ENCODE data around the gene MAP3K4. TPM values are rescaled to one million over a fixed set of nuclear protein-coding genes. Genes with fewer than 3 reads are reported as not detected.

Gene MAP3K4
- total and polyA plus RNA-seq, 2 of the 4 experiments (the other 2 are of a cell fraction) = 11.5 to 20.4 TPM

- no peak overlapping the region for H2BK15ac ChIP-seq (ENCODE audit: low read depth, low read length)
- POLR2A ChIA-PET (ENCODE audit: unreplicated experiment) = no interaction called here
These were observed 70.0 kb downstream of the MAP3K4 start for GRCh38 chr6:161061576-161061975.

More at GRCh38 chr6:161061576-161061975, 70.0 kb downstream of the MAP3K4 start:
- H3K9ac ChIP-seq (ENCODE audit: low read depth, low read length) = no peak overlapping the region
- H3K9me3 ChIP-seq (ENCODE audit: control insufficient read depth, insufficient read depth, low read length) = no peaks in the 10 kb centered on the region
- no peak overlapping the region for H3K18ac ChIP-seq (ENCODE audit: low read depth, low read length)
- no peak overlapping the region for H3K56ac ChIP-seq (ENCODE audit: extremely low read depth, insufficient read depth, low read length)
- 0 out of 2 replicates have a peak, but pooled peaks cover 5% of the 10 kb centered on the region for H4K20me1 ChIP-seq (ENCODE audit: insufficient read depth, low read length)
- no peak overlapping the region for H2AK9ac ChIP-seq (replicated peaks; ENCODE audit: low read depth, low read length, poor library complexity)
- H3K4ac ChIP-seq (ENCODE audit: low read depth, low read length) = no peak overlapping the region
- no peak overlapping the region for H4K8ac ChIP-seq (ENCODE audit: low read depth in 2 of 2, low read length in 2 of 2)
- TF ChIP-seq SMC3 (IDR thresholded peaks at IDR 0.05; ENCODE audit: low read depth, low read length) (no peak), BHLHE40 (IDR thresholded peaks at IDR 0.05; ENCODE audit: low read depth, low read length) (no peak), RCOR1 (IDR thresholded peaks at IDR 0.05; ENCODE audit: insufficient replicate concordance, low read length) (no peak), MXI1 (IDR thresholded peaks at IDR 0.05; ENCODE audit: borderline replicate concordance, low read depth, low read length) (no peak), RFX5 (IDR thresholded peaks at IDR 0.05; ENCODE audit: low read depth, low read length) (no peak), CEBPB (IDR thresholded peaks at IDR 0.05; ENCODE audit: low read depth, low read length) (no peak), RAD21 (IDR thresholded peaks at IDR 0.05; ENCODE audit: low read length) (no peak), CTCF (conservative IDR thresholded peaks at IDR 0.05; ENCODE audit: low read depth, low read length) (no peak), MAFK (IDR thresholded peaks at IDR 0.05; ENCODE audit: low read depth, low read length) (no peak), FOS (IDR thresholded peaks at IDR 0.05; ENCODE audit: low read depth, low read length) (no peak), MAZ (IDR thresholded peaks at IDR 0.05; ENCODE audit: borderline replicate concordance, low read depth, low read length) (no peak), USF2 (IDR thresholded peaks at IDR 0.05; ENCODE audit: low read depth, low read length) (no peak), CHD1 (IDR thresholded peaks at IDR 0.05; ENCODE audit: low read depth, low read length) (no peak), POLR2A (IDR thresholded peaks at IDR 0.05; ENCODE audit: low read depth, low read length) (no peak), NFE2L2 (IDR thresholded peaks at IDR 0.05; ENCODE audit: low read depth, low read length) (no peak)
- TF ChIP-seq, protein P1, sequence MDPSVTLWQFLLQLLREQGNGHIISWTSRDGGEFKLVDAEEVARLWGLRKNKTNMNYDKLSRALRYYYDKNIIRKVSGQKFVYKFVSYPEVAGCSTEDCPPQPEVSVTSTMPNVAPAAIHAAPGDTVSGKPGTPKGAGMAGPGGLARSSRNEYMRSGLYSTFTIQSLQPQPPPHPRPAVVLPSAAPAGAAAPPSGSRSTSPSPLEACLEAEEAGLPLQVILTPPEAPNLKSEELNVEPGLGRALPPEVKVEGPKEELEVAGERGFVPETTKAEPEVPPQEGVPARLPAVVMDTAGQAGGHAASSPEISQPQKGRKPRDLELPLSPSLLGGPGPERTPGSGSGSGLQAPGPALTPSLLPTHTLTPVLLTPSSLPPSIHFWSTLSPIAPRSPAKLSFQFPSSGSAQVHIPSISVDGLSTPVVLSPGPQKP (IDR thresholded peaks at IDR 0.05; ENCODE audit: borderline replicate concordance, low read depth, low read length) = no peak
- intact Hi-C loops (cut with micrococcal nuclease) (no loop called here), dilution Hi-C loops (cut with HindIII; ENCODE audit: low sequenced_read_pairs, unreplicated experiment) (no loop called here), in situ Hi-C loops (cut with MboI; ENCODE audit: low sequenced_read_pairs) (no loop called here)
- no peak overlapping the region for H3K4me3 ChIP-seq (ENCODE audit: insufficient read depth, low read depth, low read length)
- 0 out of 2 replicates have a peak, but pooled peaks cover 5% of the 10 kb centered on the region for H3K9me1 ChIP-seq (ENCODE audit: insufficient read depth, low read length)
- no peak overlapping the region for H3K23ac ChIP-seq (ENCODE audit: low read depth, low read length)
- no peak overlapping the region for H2BK120ac ChIP-seq (ENCODE audit: low read depth, low read length)
- H3K27ac ChIP-seq (ENCODE audit: insufficient read depth, low read length) = no peak overlapping the region
- peaks cover 2% of the 10 kb centered on the region; the same call in 1 of the 2 replicates for H3K4me1 ChIP-seq (ENCODE audit: control insufficient read depth, insufficient read depth, low read length)
- H4K91ac ChIP-seq (ENCODE audit: insufficient read depth, low read depth, low read length) = no peak overlapping the region
- H2BK20ac ChIP-seq (ENCODE audit: low read depth, low read length) = no peak overlapping the region
- no peak overlapping the region for H3K14ac ChIP-seq (replicated peaks; ENCODE audit: low read depth, low read length)
- no peak overlapping the region for H2AFZ ChIP-seq (replicated peaks; ENCODE audit: low read length, poor library complexity)
- no peaks in the 10 kb centered on the region for H3K36me3 ChIP-seq (ENCODE audit: control insufficient read depth, insufficient read depth, low read length)
- no CpG with 5 or more reads among the region's 3 CpGs for WGBS, 2 experiments (ENCODE audit: extremely low coverage in 2 of 2, insufficient read length in 1 of 2)
- H3K79me1 ChIP-seq (ENCODE audit: low read depth in 1 of 2, low read length in 2 of 2) = peaks cover 15 to 22% of the 10 kb centered on the region in 2 experiments
- no peaks in the 10 kb centered on the region for H3K27me3 ChIP-seq (ENCODE audit: control insufficient read depth, insufficient read depth, low read length)
- DNase-seq (no peak), ATAC-seq (ENCODE audit: low read depth) (no peak)
- no TSS peak for BruUV-seq (replicated peaks)
- CTCF ChIA-PET = interaction anchor here (0.9 kb wide), 1 partner anchor 131 kb away, joined by 4 read pairs; no protein-coding TSS in a partner anchor
- no peak overlapping the region for H2AK5ac ChIP-seq (ENCODE audit: low read depth, low read length)
- no peak overlapping the region for H4K5ac ChIP-seq (ENCODE audit: low read depth, low read length)
- no peak overlapping the region for H2BK5ac ChIP-seq (ENCODE audit: low read depth, low read length, poor library complexity, severe bottlenecking)
- H3K4me2 ChIP-seq (ENCODE audit: low read depth, low read length) = no peak overlapping the region
